IMR-90 (cell line): ENCODE data around the gene HSD17B8. TPM values are rescaled to one million over a fixed set of nuclear protein-coding genes. Genes with fewer than 3 reads are reported as not detected.

Experiments used
- ATAC-seq: fragments of 200-7000 bp; cut with Tn5 transposase; 2 replicates; pipeline ENCODE4 v1.9.1; 2020; ENCODE audit warnings: low read depth, mild to moderate bottlenecking, moderate library complexity
- BruUV-seq: library from RNA; stranded (reverse); fragments of 400-500 nt; replicated peaks from 2 replicates; lab custom pipeline; 2021; lab: Mats Ljungman, UMichigan
- CTCF ChIA-PET: fragments of 300-600 bp; formaldehyde crosslinking; extraction: SDS; loops from one replicate; lab custom pipeline; 2021; ENCODE audit warnings: antibody characterized with exemption; lab: Yijun Ruan, JAX
- POLR2A ChIA-PET: fragments of 300-600 bp; sonication (Branson Sonifier 250); formaldehyde crosslinking; loops from one replicate; lab custom pipeline; 2022; ENCODE audit warnings: antibody characterized with exemption; ENCODE audit not compliant: unreplicated experiment; lab: Charles Lee
- DNase-seq: peaks from one replicate; pipeline ENCODE4 v3.0.0; 2013
- H2AFZ ChIP-seq: replicated peaks from 2 replicates; pipeline ENCODE3; 2013; ENCODE audit warnings: low read length, mild to moderate bottlenecking; ENCODE audit not compliant: poor library complexity
- H2AK5ac ChIP-seq: 2 replicates; pipeline ENCODE4 v1.6.1; 2013; ENCODE audit warnings: low read depth, low read length, inconsistent platforms
- H2AK9ac ChIP-seq: replicated peaks from 2 replicates; pipeline ENCODE3; 2013; ENCODE audit warnings: mild to moderate bottlenecking, low read depth, low read length, moderate library complexity; ENCODE audit not compliant: poor library complexity
- H2BK120ac ChIP-seq: 2 replicates; pipeline ENCODE4 v1.6.1; 2013; ENCODE audit warnings: low read depth, low read length, inconsistent platforms
- H2BK15ac ChIP-seq: 3 replicates; pipeline ENCODE4 v1.6.1; 2013; ENCODE audit warnings: low read depth, low read length, inconsistent platforms
- H2BK20ac ChIP-seq: 2 replicates; pipeline ENCODE4 v1.6.1; 2013; ENCODE audit warnings: low read depth, mild to moderate bottlenecking, inconsistent platforms, low read length, moderate library complexity
- H2BK5ac ChIP-seq: 2 replicates; pipeline ENCODE4 v1.6.1; 2013; ENCODE audit warnings: mild to moderate bottlenecking, low read depth, low read length, inconsistent platforms; ENCODE audit not compliant: poor library complexity, severe bottlenecking
- H3K14ac ChIP-seq: replicated peaks from 2 replicates; pipeline ENCODE4 v1.6.1; 2013; ENCODE audit warnings: low read depth, low read length, inconsistent platforms
- H3K18ac ChIP-seq: 2 replicates; pipeline ENCODE4 v1.6.1; 2013; ENCODE audit warnings: low read depth, low read length, control low read depth
- H3K23ac ChIP-seq: 2 replicates; pipeline ENCODE4 v1.6.1; 2013; ENCODE audit warnings: low read depth, low read length, inconsistent platforms
- H3K27ac ChIP-seq: 2 replicates; pipeline ENCODE4 v1.5.1; 2013; ENCODE audit warnings: mild to moderate bottlenecking, control low read depth, low read length; ENCODE audit not compliant: insufficient read depth
- H3K27me3 ChIP-seq: 2 replicates; pipeline ENCODE4 v1.6.1; 2013; ENCODE audit warnings: low read length; ENCODE audit not compliant: control insufficient read depth, insufficient read depth
- H3K36me3 ChIP-seq: 2 replicates; pipeline ENCODE4 v1.6.1; 2013; ENCODE audit warnings: low read length, mixed read lengths; ENCODE audit not compliant: control insufficient read depth, insufficient read depth
- H3K4ac ChIP-seq: 2 replicates; pipeline ENCODE4 v1.6.1; 2013; ENCODE audit warnings: low read depth, low read length, inconsistent platforms
- H3K4me1 ChIP-seq: 2 replicates; pipeline ENCODE4 v1.6.1; 2013; ENCODE audit warnings: low read length, mixed read lengths; ENCODE audit not compliant: control insufficient read depth, insufficient read depth
- H3K4me2 ChIP-seq: 2 replicates; pipeline ENCODE4 v1.6.1; 2013; ENCODE audit warnings: low read depth, mild to moderate bottlenecking, control low read depth, low read length, moderate library complexity
- H3K4me3 ChIP-seq: 2 replicates; pipeline ENCODE4 v1.5.1; 2013; ENCODE audit warnings: low read depth, mild to moderate bottlenecking, control low read depth, low read length, moderate library complexity; ENCODE audit not compliant: insufficient read depth
- H3K56ac ChIP-seq: 2 replicates; pipeline ENCODE4 v1.6.1; 2013; ENCODE audit warnings: low read length, inconsistent platforms; ENCODE audit not compliant: insufficient read depth; ENCODE audit errors: extremely low read depth
- H3K79me1 ChIP-seq, 2 experiments: 2 replicates each; pipeline ENCODE4 v1.6.1; 2013; ENCODE audit warnings: low read length in 2 of 2, inconsistent platforms in 1 of 2, low read depth in 1 of 2
- H3K9ac ChIP-seq: 2 replicates; pipeline ENCODE4 v1.6.1; 2013; ENCODE audit warnings: low read depth, low read length, control low read depth
- H3K9me1 ChIP-seq: 2 replicates; pipeline ENCODE4 v1.6.1; 2013; ENCODE audit warnings: low read length, inconsistent platforms; ENCODE audit not compliant: insufficient read depth
- H3K9me3 ChIP-seq: 2 replicates; pipeline ENCODE4 v1.6.1; 2013; ENCODE audit warnings: low read length; ENCODE audit not compliant: control insufficient read depth, insufficient read depth
- H4K20me1 ChIP-seq: 2 replicates; pipeline ENCODE4 v1.6.1; 2013; ENCODE audit warnings: low read length, inconsistent platforms; ENCODE audit not compliant: insufficient read depth
- H4K5ac ChIP-seq: 2 replicates; pipeline ENCODE4 v1.6.1; 2013; ENCODE audit warnings: mild to moderate bottlenecking, low read depth, low read length, control low read depth
- H4K8ac ChIP-seq, 2 experiments: 2 replicates each; pipeline ENCODE4 v1.6.1; 2013; ENCODE audit warnings: low read depth in 2 of 2, low read length in 2 of 2, control low read depth in 1 of 2, inconsistent platforms in 1 of 2
- H4K91ac ChIP-seq: 2 replicates; pipeline ENCODE4 v1.6.1; 2013; ENCODE audit warnings: low read depth, low read length, inconsistent platforms; ENCODE audit not compliant: insufficient read depth
- MAFK ChIP-seq: IDR thresholded peaks from 2 replicates; pipeline ENCODE4 v1.6.1; 2012; ENCODE audit warnings: low read depth, low read length, improper control_type of control experiment
- NFE2L2 ChIP-seq: fragments of 150-350 bp; IDR thresholded peaks from 2 replicates; pipeline ENCODE4 v1.6.1; 2016; ENCODE audit warnings: low read depth, mild to moderate bottlenecking, low read length
- WGBS, 2 experiments: methylation state at CpG; one replicate each; pipeline versions ENCODE4 v1.1.5 to v1.1.7; 2013; ENCODE audit warnings: missing lambda C conversion rate in 2 of 2; ENCODE audit not compliant: insufficient read length in 1 of 2; ENCODE audit errors: extremely low coverage in 2 of 2; 5-methylcytosine and 5-hydroxymethylcytosine counted together
- dilution Hi-C: fragments of 300-500 bp; cut with HindIII; formaldehyde crosslinking; loops from one replicate; pipeline ENCODE4 v1.14.3; 2018; ENCODE audit warnings: low sequenced_read_pairs; ENCODE audit not compliant: unreplicated experiment
- in situ Hi-C: fragments of 300-500 bp; cut with MboI; formaldehyde crosslinking; loops from 3 replicates; pipeline ENCODE4 v1.14.3; 2019; ENCODE audit warnings: low sequenced_read_pairs, inconsistent platforms, mixed read lengths
- intact Hi-C: fragments of 100-400 bp; cut with micrococcal nuclease; formaldehyde crosslinking; loops from 2 replicates; pipeline ENCODE4 v1.10.0; 2022
- polyA plus RNA-seq, 3 experiments: library from polyadenylated mRNA; depleted of rRNA; stranded (reverse); fragments of >200 nt; gene quantifications; 2 replicates each; pipeline ENCODE4 v1.2.3, GENCODE V29; 2012; ENCODE audit warnings: low replicate concordance in 1 of 3
- total RNA-seq: library from RNA; depleted of rRNA; stranded (reverse); fragments of >200 nt; gene quantifications from 2 replicates; pipeline ENCODE4 v1.2.3, GENCODE V29; 2012
- TF ChIP-seq, protein P1 (sequence below): conservative IDR thresholded peaks from 2 replicates; pipeline ENCODE4 v1.5.1; 2012; ENCODE audit warnings: mild to moderate bottlenecking, low read depth, low read length, improper control_type of control experiment
- TF ChIP-seq, protein P2 (sequence below): fragments of 150-350 bp; IDR thresholded peaks from 2 replicates; pipeline ENCODE4 v1.6.1; 2016; ENCODE audit warnings: low read depth, mild to moderate bottlenecking, low read length, moderate library complexity, borderline replicate concordance

HSD17B8 gene
- total and polyA plus RNA-seq, 2 of the 4 experiments (the other 2 are of a cell fraction), result 1.6 to 4.3 TPM

- ATAC-seq, result no peak
- H3K4me3 ChIP-seq, result no peak overlapping the region
- H3K4ac ChIP-seq, result no peak overlapping the region
- no peaks in the 10 kb centered on the region for H3K36me3 ChIP-seq
- no peak overlapping the region for H2AFZ ChIP-seq
- no peaks in the 10 kb centered on the region for H3K79me1 ChIP-seq
- no peak overlapping the region for H3K9ac ChIP-seq
- no peak overlapping the region for H2BK20ac ChIP-seq
- H3K4me1 ChIP-seq, result no peaks in the 10 kb centered on the region
- DNase-seq, result no peak
- dilution Hi-C loops (no loop called here), in situ Hi-C loops (no loop called here), intact Hi-C loops (no loop called here)
- no peak overlapping the region for H3K23ac ChIP-seq
- H4K20me1 ChIP-seq, result no peaks in the 10 kb centered on the region
- no peak overlapping the region for H3K4me2 ChIP-seq
- no peaks in the 10 kb centered on the region for H3K9me3 ChIP-seq
- no peak overlapping the region for H3K18ac ChIP-seq
- ChIA-PET POLR2A (interaction anchor here (0.6 kb wide), 1 partner anchor 19 kb away, joined by 3 read pairs; no protein-coding TSS in a partner anchor), CTCF (interaction anchor here (1.1 to 1.2 kb wide), 2 partner anchors 13 to 75 kb away, joined by 3 read pairs; no protein-coding TSS in a partner anchor)
- H3K14ac ChIP-seq, result no peak overlapping the region
- H4K5ac ChIP-seq, result no peak overlapping the region
- peaks cover 52% of the 10 kb centered on the region for H3K27me3 ChIP-seq
- no peak overlapping the region for H4K8ac ChIP-seq
- 7% methylated on average over 2 of the region's 6 CpGs; no CpG with 5 or more reads in 1 of the 2 experiments for WGBS, 2 experiments
- H2AK9ac ChIP-seq, result no peak overlapping the region
- no peak overlapping the region for H3K56ac ChIP-seq
- H4K91ac ChIP-seq, result no peak overlapping the region
- H2BK120ac ChIP-seq, result no peak overlapping the region
- H2BK5ac ChIP-seq, result no peak overlapping the region
- H2AK5ac ChIP-seq, result no peak overlapping the region
- TF ChIP-seq MAFK (no peak), NFE2L2 (no peak)
- TF ChIP-seq, protein P1, sequence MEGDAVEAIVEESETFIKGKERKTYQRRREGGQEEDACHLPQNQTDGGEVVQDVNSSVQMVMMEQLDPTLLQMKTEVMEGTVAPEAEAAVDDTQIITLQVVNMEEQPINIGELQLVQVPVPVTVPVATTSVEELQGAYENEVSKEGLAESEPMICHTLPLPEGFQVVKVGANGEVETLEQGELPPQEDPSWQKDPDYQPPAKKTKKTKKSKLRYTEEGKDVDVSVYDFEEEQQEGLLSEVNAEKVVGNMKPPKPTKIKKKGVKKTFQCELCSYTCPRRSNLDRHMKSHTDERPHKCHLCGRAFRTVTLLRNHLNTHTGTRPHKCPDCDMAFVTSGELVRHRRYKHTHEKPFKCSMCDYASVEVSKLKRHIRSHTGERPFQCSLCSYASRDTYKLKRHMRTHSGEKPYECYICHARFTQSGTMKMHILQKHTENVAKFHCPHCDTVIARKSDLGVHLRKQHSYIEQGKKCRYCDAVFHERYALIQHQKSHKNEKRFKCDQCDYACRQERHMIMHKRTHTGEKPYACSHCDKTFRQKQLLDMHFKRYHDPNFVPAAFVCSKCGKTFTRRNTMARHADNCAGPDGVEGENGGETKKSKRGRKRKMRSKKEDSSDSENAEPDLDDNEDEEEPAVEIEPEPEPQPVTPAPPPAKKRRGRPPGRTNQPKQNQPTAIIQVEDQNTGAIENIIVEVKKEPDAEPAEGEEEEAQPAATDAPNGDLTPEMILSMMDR, result no peak
- TF ChIP-seq, protein P2, sequence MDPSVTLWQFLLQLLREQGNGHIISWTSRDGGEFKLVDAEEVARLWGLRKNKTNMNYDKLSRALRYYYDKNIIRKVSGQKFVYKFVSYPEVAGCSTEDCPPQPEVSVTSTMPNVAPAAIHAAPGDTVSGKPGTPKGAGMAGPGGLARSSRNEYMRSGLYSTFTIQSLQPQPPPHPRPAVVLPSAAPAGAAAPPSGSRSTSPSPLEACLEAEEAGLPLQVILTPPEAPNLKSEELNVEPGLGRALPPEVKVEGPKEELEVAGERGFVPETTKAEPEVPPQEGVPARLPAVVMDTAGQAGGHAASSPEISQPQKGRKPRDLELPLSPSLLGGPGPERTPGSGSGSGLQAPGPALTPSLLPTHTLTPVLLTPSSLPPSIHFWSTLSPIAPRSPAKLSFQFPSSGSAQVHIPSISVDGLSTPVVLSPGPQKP, result no peak
- no peaks in the 10 kb centered on the region for H3K9me1 ChIP-seq
- no TSS peak for BruUV-seq
- H2BK15ac ChIP-seq, result no peak overlapping the region
- H3K27ac ChIP-seq, result no peak overlapping the region
Observed at GRCh38 chr6:33235221-33235634, 30.8 kb downstream of the HSD17B8 start.
